HFF-Myc (cell line): Measurements from ENCODE around the gene HK3.

ENCODE experiments used
- DNase-seq: peaks from one replicate; pipeline ENCODE4 v3.0.0-alpha.2; 2011; ENCODE audit warnings: low read depth; ENCODE audit errors: extremely low read depth
- H3K4me3 ChIP-seq: replicated peaks from 2 replicates; pipeline ENCODE4 v1.5.1; 2011; ENCODE audit warnings: low read depth, mild to moderate bottlenecking, control low read depth, low read length
- TF ChIP-seq, protein P1 (sequence below): IDR thresholded peaks from 2 replicates; pipeline ENCODE4 v1.5.1; 2012; ENCODE audit warnings: mild to moderate bottlenecking, low read depth, low read length, control low read depth; ENCODE audit errors: missing control alignments

The HK3 gene, protein sequence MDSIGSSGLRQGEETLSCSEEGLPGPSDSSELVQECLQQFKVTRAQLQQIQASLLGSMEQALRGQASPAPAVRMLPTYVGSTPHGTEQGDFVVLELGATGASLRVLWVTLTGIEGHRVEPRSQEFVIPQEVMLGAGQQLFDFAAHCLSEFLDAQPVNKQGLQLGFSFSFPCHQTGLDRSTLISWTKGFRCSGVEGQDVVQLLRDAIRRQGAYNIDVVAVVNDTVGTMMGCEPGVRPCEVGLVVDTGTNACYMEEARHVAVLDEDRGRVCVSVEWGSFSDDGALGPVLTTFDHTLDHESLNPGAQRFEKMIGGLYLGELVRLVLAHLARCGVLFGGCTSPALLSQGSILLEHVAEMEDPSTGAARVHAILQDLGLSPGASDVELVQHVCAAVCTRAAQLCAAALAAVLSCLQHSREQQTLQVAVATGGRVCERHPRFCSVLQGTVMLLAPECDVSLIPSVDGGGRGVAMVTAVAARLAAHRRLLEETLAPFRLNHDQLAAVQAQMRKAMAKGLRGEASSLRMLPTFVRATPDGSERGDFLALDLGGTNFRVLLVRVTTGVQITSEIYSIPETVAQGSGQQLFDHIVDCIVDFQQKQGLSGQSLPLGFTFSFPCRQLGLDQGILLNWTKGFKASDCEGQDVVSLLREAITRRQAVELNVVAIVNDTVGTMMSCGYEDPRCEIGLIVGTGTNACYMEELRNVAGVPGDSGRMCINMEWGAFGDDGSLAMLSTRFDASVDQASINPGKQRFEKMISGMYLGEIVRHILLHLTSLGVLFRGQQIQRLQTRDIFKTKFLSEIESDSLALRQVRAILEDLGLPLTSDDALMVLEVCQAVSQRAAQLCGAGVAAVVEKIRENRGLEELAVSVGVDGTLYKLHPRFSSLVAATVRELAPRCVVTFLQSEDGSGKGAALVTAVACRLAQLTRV

DNA sequence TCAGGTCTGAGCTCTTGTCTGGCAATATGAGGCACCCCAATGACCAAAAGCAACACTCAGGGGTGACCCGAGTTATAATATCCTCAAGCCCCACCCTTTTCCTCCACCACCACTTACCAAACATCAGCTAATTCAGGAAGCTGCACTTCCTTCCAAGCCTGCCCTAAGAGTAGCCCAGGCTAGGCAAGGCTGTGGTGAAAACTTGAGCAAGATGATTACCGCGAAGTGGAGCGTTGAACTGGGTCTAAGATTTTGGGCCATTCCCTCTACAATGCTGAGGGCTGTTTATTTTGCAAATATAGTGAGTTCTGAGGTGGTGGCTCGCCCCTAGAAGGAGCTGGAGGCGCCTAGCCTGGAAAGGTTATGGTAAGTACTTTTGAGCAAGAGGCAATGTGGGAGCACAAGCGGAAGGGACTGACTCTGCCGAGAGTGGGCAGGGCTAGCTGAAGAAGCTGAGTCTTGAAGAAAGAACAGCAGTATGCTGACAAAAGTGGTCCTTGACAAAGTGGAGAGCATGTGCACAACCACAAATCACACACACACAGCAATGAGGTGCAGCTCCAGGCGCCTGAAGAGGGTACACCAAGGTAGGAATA, at the start of gene HK3:
Gene HK3, minus strand, starts transcription at position 51 of the 596 bp plus-strand sequence. CDS start 3,187 bp downstream, outside the sequence.
- no peak for DNase-seq
- H3K4me3 ChIP-seq = no peak within 1 kb of the TSS
- TF ChIP-seq, protein P1, sequence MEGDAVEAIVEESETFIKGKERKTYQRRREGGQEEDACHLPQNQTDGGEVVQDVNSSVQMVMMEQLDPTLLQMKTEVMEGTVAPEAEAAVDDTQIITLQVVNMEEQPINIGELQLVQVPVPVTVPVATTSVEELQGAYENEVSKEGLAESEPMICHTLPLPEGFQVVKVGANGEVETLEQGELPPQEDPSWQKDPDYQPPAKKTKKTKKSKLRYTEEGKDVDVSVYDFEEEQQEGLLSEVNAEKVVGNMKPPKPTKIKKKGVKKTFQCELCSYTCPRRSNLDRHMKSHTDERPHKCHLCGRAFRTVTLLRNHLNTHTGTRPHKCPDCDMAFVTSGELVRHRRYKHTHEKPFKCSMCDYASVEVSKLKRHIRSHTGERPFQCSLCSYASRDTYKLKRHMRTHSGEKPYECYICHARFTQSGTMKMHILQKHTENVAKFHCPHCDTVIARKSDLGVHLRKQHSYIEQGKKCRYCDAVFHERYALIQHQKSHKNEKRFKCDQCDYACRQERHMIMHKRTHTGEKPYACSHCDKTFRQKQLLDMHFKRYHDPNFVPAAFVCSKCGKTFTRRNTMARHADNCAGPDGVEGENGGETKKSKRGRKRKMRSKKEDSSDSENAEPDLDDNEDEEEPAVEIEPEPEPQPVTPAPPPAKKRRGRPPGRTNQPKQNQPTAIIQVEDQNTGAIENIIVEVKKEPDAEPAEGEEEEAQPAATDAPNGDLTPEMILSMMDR = no peak

DNA sequence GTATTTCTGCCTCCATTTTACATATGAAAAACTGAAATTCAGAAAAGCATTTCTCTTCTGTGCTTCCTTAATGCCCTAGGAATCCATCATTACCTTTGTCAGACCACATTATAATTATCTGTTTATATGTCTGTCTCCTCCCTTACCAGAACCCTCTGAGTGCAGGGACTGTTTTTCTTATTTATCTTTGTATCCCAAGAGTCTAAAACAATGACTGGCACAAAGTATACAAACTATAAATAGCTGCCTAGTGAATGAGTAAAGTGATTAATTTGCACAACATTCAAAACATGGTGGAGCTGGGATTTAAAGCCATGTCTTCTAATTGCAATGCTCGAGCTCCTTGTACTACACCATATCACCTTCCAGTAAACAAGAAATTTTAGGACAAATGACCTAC, 49.3 kb upstream of the HK3 start:
- TF ChIP-seq, protein P1 = no peak
- no peak for DNase-seq
- H3K4me3 ChIP-seq = no peak overlapping the region

DNA sequence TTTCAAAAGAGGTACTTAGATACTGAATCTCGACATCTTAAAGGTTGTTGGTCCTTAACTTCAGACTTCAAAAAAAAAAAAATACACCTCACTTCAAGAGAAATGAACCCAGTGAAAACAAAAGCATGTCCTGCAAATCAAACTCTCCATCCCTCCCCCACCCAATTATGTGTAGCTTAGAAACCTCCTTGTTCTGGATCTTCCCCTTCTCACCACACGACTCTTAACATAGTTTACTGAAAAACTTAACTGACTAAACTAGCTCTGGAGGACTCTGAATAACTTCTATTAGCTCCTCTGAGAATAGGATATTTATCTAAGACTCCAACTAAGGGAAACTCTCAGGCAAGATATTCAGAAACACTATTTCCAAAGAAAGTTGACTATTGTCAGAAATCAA, 48.7 kb upstream of the HK3 start:
- no peak overlapping the region for H3K4me3 ChIP-seq
- no peak for DNase-seq
- TF ChIP-seq, protein P1 = no peak

DNA sequence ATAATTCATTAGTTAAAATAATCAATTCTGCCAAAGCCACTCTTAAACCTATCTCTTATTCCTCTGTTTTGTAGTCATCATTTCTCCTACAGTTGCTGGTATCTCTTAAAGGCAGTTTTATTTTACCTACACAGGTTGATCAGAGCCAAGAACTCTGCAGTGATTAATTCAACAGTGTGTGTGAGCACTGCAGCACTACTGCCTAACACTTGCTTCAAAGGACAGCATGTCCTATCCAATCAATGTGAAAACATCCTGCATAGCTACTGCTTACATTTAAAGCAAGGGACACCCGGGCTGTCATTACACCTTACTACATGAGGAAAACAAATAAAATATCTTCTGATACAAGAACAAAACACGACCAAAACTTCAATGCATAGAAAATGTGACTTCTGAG, 45.1 kb upstream of the HK3 start:
- no peak overlapping the region for H3K4me3 ChIP-seq
- TF ChIP-seq, protein P1 = no peak
- DNase-seq = no peak

DNA sequence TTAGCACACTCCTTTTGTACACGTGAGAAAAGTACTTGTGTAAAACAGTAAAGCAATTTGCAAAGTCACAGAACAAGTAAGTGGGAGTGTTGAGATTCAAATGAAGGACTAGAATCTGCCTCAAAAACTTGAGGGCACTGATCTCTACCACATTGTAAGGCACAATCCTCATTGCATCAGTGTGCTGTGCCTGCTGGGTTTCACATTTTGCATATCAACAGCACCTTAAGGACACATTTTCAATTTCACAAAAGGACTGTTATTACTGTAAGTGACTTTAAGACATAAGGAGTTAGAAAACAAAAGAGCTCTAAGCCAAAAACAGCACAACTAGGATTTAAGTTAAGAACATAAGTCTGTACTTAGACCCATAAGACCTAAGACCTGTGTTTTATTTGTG, 44.7 kb upstream of the HK3 start:
- DNase-seq = no peak
- TF ChIP-seq, protein P1 = no peak
- no peak overlapping the region for H3K4me3 ChIP-seq

DNA sequence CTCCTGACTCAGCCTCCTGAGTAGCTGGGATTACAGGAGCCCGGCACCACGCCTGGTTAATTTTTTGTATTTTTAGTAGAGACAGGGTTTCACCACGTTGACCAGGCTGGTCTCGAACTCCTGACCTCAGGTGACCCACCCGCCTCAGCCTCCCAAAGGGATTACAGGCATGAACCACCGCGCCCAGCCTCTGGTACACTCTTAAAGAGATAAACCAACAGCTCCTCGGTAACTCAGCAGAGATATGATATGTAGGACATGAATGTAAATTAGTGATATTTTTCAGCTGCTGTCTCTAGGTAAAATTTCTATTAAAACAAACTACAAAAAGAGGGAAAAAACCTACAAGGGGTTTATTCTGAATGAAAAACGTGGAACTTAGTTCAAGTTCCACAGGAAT, 42.8 kb upstream of the HK3 start:
- TF ChIP-seq, protein P1 = no peak
- no peak for DNase-seq
- H3K4me3 ChIP-seq = no peak overlapping the region
